NCI-H2227 (cell line): Measurements from ENCODE around the gene ZNF516.

Experiments
- DNase-seq: peaks from one replicate; lab custom pipeline; 2025; ENCODE audit not compliant: unreplicated experiment; lab: John Stamatoyannopoulos, UW

The ZNF516 gene

GRCh38 chr18:76457475-76457874 lies 37.6 kb downstream of the ZNF516 start:
- no peak for DNase-seq

DNA sequence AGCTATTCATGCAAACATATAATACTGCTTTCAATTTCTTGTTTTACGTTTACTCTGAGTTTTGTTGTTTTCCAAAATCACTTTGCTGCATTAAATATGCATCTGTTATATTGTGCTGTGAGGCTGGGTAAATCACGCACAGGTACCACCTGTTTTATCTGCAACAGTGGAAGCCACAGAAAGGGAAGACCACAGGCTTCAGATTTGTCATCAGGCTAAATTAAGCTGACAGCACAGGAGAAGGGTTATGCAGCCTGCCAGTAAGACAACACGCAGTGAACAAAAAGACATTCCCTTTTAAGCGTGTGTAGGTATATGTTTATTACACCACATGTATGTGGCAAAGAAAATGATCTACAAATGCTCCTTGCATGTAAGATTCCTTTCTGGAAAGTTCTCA lies 38.2 kb downstream of the ZNF516 start:
- no peak for DNase-seq

DNA sequence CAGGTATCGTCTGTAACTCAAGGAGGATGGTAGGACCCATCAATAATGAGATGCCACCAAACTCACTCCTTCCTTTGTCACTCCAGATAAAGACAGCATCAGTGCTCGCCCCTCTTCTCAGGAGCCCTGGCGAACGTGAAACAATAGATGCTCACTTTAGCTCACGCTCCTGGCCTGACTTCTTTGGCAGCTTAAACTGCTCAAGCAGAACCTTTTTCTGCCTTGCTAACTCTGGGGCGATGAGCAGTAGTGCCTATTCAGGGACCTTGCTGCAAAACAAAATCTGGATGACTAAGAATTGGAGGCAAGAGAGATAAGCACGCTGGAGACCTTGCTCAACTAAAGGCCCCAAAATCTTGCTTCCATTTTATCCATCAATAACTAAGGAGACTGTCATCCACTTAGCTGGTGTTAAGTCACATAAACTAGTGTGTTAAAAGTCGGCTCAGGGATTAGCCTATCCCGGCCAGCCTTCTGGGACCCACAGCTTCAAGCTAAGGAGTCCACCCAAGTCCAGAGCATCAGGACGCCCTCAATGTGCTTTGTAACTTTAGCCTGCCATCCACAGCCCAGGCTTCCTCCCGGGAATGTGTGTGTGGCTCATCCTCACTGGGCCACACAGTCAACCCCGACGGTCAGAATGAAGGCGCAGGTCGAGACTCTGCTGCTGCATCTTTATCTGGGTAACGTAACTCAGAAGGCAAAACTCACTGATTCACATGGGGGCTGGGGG lies 38.9 kb downstream of the ZNF516 start:
- DNase-seq = no peak

DNA sequence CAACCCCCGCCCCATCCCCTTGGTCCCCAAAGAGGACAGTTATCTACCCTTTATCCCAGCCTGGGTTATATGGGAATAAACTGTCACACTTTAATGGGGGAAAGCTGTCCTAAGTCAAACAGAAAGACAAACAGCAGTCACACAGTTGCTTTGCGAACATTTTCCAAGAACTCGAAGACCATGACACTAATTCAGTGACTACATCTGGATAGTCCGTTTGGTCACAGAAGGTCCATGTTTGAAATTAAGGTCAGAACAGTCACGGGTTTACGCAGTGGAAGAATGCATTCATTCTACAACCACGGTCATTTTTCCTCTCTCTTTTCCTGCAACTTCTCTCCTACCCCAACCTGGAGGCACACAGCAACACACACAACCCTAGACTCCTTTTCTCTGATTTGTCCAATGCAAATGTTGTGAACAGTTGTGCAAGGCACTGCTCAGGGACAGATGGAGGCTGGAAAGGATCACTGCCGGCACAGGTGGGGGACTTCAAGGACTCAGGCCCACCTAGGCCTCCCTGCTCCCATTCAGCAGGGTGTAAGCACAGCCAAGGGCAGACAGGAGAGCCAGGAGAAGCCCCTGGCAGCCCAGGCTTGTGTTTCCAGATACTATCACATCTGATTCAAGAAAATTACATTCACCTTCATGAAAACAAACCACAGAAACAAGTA lies 39.9 kb downstream of the ZNF516 start:
- DNase-seq = no peak

DNA sequence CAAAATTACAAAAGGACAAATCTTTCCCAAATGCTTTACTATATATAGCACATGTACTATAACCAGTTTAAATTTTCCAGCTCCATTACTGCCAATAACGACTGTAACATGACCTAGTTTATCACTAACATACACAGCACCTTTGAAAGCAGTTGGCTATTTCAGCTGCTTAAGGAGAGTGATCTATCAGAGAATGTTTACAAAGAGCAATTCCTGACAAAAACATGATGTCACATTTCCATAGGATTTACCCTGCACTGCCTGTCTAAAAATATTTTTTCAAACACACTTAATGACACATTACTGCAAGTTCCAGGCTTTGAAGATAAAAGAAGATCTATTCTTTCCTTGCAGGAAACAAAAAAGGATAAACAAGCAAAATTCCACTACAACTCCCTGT lies 40.6 kb downstream of the ZNF516 start:
- DNase-seq = no peak

GRCh38 chr18:76453932-76454331 lies 41.1 kb downstream of the ZNF516 start:
- no peak for DNase-seq

DNA sequence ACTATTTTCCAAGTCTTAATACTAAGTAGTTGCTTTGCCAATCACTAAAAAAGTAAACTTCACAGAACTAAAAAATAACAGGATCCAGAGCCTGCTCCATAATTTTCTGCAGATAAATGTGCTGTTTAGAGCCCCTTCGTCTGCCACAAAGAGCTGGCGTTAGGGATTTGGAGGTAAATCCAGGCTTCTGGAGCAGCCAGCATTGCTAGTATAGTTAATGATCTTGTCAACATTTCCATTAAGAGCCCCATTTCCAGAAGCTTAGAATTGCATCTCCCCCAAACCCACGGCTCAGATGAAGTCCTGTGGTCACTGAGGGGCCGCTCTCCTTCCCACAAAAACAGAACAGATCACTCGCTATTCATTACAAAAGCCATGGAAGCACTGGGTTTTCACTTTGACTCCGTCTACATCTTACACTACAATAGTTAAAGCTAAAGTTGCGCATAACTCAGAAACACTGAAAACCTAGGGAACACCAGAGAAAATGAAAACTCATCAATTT lies 41.9 kb downstream of the ZNF516 start:
- DNase-seq = no peak

- peak; percentile 16 for DNase-seq
Measured at GRCh38 chr18:76452357-76452756, 42.7 kb downstream of the ZNF516 start.

DNA sequence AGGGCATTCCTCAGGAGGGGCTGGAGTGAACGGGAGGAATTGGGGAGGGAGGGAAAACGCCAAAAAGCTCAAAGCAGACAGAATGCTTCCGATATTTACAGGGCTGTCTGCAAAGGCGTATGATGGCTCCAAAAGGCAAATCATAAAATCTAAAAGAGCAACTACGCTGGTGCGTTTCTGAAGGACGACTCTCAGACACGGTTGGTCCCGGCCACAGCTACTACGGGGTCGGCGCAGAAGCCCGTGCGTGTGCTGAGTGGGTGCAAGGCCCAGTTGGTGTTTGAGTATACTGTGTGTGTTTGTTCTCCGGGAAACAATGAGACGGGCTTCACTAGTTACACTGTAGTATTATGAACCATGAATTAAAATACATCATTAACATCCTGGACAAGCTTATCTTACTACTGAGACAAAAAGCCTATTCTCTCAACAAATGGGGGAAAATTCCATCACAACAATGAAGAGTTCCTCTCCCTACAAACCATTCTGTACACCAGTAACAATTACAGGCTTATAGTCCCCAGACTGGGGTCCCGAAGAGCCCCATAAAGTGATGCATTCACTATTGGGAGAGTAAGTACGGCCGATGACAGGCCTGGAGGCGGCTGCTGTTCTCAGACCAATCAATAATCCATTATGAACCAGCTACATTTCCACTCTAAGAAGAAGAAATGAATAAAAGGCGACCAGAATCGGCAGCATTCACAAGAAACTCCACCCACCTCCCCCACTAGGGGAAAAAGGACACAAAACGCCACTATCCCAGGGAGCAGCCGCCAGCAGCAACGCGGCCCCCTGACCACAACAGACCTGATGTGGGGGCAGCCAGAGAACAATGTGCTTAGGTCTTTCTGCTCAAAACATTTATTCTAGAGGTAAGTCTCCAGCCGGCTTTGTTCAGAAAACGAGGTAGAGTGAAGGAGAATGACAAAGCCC lies 43.4 kb downstream of the ZNF516 start:
- peak; percentile 19 for DNase-seq

GRCh38 chr18:76450452-76451395 lies 44.3 kb downstream of the ZNF516 start:
- DNase-seq = peak; percentile 18

DNA sequence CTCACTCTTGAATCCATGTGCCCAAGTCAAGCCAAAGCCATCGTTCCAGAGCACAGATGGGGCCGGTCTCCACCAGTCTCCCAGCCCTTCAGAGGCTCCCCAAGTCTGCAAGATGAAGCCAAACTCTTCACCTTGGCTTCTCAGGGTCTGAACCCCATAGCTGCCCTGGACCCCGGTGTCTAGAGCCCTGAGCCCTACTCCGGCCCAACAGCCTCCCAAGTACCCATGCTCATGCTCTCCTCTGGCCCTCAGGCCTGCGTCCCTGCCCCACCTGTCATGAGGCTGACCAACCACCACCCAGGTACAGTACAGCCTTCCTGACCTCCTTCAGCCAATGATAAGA lies 46.0 kb downstream of the ZNF516 start:
- no peak for DNase-seq

- no peak for DNase-seq
Measured at GRCh38 chr18:76448256-76449110, 46.6 kb downstream of the ZNF516 start.

DNA sequence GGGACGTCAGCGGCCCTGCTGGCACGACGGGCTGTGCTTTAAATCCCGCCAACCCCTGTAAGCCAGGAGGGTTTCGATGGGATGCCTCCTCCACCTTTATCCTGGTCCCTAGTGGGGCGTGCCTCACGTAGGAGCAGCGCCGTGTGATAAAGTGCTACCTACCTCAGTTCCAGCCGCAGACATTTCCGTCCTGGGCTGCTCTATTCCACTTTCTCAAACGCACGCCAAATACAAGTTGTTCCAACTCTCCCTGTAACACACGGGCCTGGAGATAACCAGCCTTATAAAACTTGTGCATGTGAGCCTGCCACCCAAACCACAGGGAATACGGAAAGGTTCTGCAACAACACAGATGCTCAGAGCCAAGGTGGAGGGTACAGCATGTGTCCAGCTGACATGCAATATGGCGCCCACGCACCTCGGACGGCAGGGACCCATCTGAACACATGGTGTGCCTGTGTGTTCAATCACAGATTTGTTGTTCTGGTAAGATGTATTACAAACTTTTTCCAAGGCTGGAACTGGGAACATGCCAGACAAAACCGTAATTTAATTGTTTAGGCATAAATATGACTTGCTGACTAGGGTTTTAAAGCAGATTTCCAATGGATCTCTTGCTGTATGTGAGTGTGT lies 47.7 kb downstream of the ZNF516 start:
- no peak for DNase-seq

DNA sequence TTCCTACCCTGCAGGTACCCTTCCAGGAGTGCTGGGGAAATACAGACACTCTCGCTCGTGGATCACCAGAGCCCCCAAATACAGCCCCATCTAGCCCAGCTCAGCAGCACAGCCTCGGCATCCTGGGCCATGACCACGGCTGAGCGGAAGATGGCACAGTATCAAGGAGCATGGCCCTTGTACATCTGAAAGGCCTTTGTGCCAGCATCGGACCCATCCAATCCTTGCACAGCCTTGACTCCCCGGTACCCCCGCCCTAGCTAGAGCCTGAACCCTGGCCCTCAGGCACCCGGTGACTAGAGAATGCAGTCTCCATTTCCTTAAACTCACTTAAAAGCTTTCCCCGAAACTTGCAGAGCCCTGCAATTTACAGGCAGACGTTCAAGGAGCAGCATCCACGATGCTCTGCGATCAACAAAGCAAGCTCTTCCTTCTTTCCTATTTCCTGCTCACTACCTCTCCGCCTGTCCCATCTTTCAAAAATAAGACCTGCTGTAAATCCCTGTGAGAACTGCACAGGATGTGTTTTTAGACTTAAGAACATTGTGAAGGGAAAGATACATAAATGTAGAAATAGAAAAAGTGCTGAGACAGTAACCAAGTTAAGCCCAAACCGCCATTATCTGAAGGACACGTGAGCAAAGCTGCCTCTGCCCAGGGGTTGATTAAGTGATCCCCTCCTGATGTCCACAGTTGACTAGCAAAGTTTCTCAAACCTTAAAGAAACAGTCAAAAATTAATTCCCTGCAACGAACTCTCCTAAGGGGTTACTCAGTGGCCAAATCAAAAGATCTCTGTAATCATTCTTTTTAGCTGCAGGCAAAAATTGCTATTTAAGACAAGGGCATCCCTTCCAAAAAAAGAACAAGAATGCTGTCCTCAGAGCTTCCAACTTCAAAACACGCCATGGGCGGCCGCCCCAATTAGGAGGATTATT lies 48.5 kb downstream of the ZNF516 start:
- DNase-seq = no peak

GRCh38 chr18:76445741-76446232 lies 49.3 kb downstream of the ZNF516 start:
- no peak for DNase-seq

- DNase-seq = no peak
Measured at GRCh38 chr18:76445275-76445674, 49.8 kb downstream of the ZNF516 start.

GRCh38 chr18:76444446-76445105 lies 50.5 kb downstream of the ZNF516 start:
- DNase-seq = peak; percentile 26
